ENCODE data around the gene PRDX1.

DNA sequence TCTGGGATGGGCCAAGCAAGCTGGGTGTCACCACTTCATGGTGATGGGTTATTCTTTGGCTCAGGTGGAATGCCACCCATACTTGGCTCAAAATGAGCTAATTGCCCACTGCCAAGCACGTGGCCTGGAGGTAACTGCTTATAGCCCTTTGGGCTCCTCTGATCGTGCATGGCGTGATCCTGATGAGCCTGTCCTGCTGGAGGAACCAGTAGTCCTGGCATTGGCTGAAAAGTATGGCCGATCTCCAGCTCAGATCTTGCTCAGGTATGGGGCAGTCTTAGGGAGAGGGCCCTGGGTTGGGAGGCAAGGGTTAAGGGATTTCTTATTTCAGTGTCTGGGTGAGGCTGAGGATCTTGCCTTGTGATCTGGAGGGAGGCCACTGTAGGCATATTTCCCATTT, 46.7 kb upstream of the PRDX1 start:
- TF ChIP-seq, protein P1, sequence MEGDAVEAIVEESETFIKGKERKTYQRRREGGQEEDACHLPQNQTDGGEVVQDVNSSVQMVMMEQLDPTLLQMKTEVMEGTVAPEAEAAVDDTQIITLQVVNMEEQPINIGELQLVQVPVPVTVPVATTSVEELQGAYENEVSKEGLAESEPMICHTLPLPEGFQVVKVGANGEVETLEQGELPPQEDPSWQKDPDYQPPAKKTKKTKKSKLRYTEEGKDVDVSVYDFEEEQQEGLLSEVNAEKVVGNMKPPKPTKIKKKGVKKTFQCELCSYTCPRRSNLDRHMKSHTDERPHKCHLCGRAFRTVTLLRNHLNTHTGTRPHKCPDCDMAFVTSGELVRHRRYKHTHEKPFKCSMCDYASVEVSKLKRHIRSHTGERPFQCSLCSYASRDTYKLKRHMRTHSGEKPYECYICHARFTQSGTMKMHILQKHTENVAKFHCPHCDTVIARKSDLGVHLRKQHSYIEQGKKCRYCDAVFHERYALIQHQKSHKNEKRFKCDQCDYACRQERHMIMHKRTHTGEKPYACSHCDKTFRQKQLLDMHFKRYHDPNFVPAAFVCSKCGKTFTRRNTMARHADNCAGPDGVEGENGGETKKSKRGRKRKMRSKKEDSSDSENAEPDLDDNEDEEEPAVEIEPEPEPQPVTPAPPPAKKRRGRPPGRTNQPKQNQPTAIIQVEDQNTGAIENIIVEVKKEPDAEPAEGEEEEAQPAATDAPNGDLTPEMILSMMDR (conservative IDR thresholded peaks at IDR 0.05 in 1 of 2, IDR thresholded peaks at IDR 0.05 in 1 of 2; ENCODE audit: extremely low read depth in 1 of 2, insufficient read depth in 1 of 2, low read depth in 1 of 2, low read length in 2 of 2) = no peak
- no peak for TF ChIP-seq EZH2 (IDR thresholded peaks at IDR 0.05; ENCODE audit: borderline replicate concordance, low read length)
